Brain pericyte (primary cell): ENCODE data around the gene HOGA1.
A peak's percentile ranks its signal among the peaks of the same experiment; 100 is the strongest.
"Not testable (repeated sequence)": the region's sequence is repeated elsewhere in the genome, so short reads cannot be mapped to it uniquely, and the experiment has no call there.

ENCODE experiments used
- DNase-seq: peaks from one replicate; pipeline ENCODE4 v3.0.0-alpha.2; 2012; ENCODE audit warnings: low read depth, low spot score

Gene HOGA1

GRCh38 chr10:97608991-97609561, 24.9 kb downstream of the HOGA1 start:
- no peak for DNase-seq

- DNase-seq, result no peak
Measured at GRCh38 chr10:97611473-97611872, 27.3 kb downstream of the HOGA1 start.

GRCh38 chr10:97612386-97612785, 28.2 kb downstream of the HOGA1 start:
- no peak for DNase-seq

- no peak for DNase-seq
Measured at GRCh38 chr10:97618285-97618684, 34.1 kb downstream of the HOGA1 start.

GRCh38 chr10:97618733-97619132, 34.5 kb downstream of the HOGA1 start:
- no peak for DNase-seq

- DNase-seq, result no peak
Measured at GRCh38 chr10:97623277-97623676, 39.1 kb downstream of the HOGA1 start.

GRCh38 chr10:97627731-97628130, 43.5 kb downstream of the HOGA1 start:
- no peak for DNase-seq

- no peak for DNase-seq
Measured at GRCh38 chr10:97628228-97628627, 44.0 kb downstream of the HOGA1 start.

- DNase-seq, result no peak
Measured at GRCh38 chr10:97629289-97629688, 45.1 kb downstream of the HOGA1 start.

- no peak for DNase-seq
Measured at GRCh38 chr10:97631098-97631497, 46.9 kb downstream of the HOGA1 start.

GRCh38 chr10:97632949-97633884, 49.0 kb downstream of the HOGA1 start, which contains the start of gene MORN4:
TSS of gene MORN4 (minus strand) at chr10:97633500. CDS start at chr10:97619653, 13,847 bp downstream.
- peak; percentile 66 for DNase-seq

GRCh38 chr10:97633921-97634320, 49.7 kb downstream of the HOGA1 start:
- no peak for DNase-seq

GRCh38 chr10:97635577-97635976, 51.4 kb downstream of the HOGA1 start:
- no peak for DNase-seq

- DNase-seq, result not testable (repeated sequence)
Measured at GRCh38 chr10:97639090-97639489, 54.9 kb downstream of the HOGA1 start.

- DNase-seq, result peak; percentile 98
Measured at GRCh38 chr10:97640174-97640867, 56.1 kb downstream of the HOGA1 start, which contains the start of gene PI4K2A. TSS of gene PI4K2A (plus strand) at chr10:97640671. CDS start at chr10:97640743, 72 bp downstream.

- DNase-seq, result no peak
Measured at GRCh38 chr10:97640868-97641811, 57.0 kb downstream of the HOGA1 start.

- not testable (repeated sequence) for DNase-seq
Measured at GRCh38 chr10:97642471-97643159, 58.4 kb downstream of the HOGA1 start.

GRCh38 chr10:97643441-97643985, 59.3 kb downstream of the HOGA1 start:
- DNase-seq, result no peak

- no peak for DNase-seq
Measured at GRCh38 chr10:97644936-97645335, 60.7 kb downstream of the HOGA1 start.

GRCh38 chr10:97647556-97647955, 63.4 kb downstream of the HOGA1 start:
- no peak for DNase-seq
